Globus pallidus (tissue), 1 donor: ENCODE results near the gene PABPN1.
A peak's percentile ranks its signal among the peaks of the same experiment; 100 is the strongest.

Source experiments
- DNase-seq: peaks from one replicate; pipeline ENCODE4 v3.0.0-alpha.2; 2015; ENCODE audit warnings: low spot score

PABPN1 gene

DNA sequence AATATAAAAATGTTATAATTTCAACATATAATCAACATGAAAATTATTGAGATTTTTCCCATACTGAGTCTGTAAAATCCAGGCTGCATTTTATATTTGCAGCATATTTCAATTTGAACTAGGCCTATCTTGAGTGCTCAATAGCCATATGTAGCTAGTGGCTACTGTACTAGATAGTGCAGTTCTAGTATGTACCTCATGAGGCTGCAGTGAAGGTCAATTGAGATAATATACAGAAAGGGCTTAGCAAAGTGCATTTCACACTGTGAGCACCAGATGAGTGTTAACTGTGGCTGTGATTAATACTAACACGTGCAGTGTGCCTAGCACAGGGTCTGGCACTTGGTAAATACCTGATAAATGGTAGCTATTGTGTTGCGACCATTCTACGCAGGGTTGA is 36.8 kb downstream of the PABPN1 start:
- no peak for DNase-seq

DNA sequence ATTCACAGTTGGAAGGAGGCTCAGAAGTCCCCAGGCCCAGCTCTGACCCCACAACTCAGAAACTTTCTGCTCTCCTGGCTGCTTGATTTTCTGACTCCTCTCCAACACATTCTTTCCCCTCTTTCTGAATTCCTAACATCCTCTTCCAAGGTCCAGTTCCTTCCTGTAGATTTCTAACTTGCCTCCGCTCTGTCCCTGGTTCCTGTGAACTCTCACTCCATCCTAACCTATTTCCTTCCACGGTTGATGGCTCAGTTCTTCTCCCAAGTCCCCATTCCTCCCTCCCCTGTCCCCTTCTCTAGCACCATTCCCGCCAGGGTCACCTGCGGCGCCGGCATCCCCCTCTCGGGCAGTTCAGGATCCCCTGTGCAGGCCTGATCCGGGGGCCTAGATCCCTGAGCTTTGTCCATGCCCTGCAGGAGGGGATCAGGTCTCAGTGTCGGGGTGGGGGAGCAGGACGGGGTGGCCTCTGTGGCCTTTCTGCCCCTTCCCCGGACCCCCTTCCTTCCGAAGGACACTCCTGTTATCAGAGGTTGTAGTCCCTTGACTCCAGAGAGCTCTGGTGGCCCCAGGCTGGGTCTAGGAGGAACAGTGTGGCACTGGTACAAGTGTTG is 37.4 kb downstream of the PABPN1 start:
- DNase-seq = no peak

DNA sequence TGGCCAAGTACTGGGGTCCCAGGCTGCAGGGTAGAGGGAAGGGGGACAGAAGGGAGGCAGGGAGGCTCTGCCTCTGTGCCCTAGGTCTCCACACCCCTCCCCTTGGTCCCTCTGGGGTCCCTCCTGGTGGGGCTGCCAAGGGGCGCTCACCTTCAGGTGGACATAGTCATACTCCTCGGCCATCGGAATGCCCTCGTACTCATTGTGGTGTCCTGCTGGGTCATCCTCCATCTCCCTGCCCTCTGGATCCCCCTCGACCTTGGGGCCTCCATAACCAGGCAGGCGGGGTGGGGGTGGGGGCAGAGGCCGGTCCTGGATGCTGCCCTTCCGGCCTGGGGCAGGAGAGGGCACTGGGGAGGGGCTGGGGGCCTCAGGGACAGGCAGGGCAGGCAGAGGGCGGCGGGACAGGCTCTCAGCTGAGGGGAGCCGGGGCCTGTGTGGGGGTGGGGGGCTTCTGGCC is 37.9 kb downstream of the PABPN1 start:
- DNase-seq = no peak

DNA sequence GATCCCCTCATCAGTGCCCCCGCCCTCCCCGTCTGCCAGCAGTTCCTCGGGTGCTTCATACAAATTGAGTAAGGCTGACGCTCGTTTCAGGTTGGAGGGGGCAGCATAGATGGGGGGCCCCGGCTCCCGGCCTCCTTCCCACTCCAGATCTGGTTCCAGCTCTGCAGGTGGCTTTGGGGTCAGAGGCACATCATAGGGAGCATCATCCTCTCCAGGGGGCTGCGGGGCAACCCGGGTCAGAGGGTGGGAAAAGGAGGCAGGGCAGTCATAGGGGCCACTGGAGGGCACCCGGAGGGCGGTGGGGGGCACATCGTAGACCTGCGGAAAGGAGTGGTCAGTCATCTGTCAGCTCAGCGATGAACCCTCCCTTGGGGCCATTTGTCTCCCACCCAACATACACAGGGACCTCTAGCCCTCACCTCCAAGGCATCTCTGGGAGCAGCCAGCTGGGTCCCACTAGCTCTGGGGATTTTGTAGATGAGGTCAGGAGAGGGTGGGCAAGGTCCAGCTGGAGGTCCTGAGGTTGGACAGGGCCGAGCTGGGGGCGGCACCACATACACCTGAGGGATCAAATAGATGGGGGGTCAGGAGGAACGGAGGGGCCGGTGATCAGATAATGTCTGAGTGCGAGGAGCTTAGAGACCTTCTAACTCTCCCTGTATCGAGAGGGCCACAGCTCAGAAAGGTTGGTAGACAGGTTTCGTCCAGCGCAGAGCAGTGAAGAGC is 38.6 kb downstream of the PABPN1 start:
- DNase-seq = no peak

DNA sequence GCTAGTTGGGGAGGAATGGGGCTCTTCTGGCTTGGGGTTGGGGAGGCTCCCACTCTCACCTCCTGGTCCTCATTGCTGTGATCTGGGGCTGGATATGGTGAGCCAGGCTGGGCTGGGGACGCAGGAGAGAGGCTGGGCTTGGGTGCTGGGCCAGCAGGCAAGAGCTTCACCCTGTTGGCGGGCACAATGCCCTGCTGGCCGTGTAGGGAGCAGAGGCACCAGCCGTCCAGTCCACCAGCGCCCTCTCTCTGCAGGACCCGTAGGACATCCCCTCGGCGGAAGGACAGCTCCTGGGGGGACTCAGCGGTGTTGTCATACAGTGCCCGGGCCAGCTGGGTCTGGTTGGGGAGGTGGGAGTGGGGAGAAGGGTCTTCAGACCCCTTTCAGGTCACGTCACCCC is 39.2 kb downstream of the PABPN1 start:
- peak; percentile 89 for DNase-seq

DNA sequence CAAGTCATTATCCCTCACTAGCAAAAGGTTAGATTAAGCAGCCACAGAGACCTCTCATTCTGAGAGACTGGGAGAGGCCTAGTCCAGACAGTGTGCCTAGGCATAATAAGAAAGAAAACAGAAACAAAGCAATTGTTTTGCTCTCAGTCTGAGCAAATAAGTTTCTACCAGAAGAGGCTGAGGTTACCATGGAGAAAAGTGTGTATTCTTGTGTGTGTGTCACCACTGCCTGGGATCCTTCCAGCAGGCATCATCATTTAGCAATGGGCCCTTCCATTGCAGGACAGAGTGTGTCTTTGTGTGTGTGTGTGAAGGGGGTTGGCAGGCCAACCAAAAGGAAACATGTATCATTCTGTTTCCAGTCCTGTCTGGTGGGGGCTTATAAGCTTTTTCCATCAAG is 40.1 kb downstream of the PABPN1 start:
- peak; percentile 80 for DNase-seq

DNA sequence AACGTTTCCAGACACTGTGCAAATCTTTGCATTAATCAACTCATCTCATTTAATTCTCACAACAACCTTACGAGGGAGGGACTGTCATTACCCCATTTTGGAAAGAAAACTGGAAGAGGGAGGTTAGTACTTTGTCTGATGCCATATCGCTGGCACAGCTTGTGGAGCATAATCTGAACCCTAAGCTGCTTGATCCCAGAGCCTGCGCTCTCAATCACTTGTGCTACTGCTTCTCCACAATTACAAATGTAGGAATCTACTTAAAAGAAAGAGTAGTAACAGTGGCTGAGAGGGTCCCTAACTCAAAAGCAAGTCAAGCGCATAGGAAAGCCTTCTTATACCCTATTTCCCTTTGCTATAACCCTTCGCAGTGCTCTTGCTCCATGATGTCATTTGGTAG is 40.5 kb downstream of the PABPN1 start:
- DNase-seq = peak; percentile 44

DNA sequence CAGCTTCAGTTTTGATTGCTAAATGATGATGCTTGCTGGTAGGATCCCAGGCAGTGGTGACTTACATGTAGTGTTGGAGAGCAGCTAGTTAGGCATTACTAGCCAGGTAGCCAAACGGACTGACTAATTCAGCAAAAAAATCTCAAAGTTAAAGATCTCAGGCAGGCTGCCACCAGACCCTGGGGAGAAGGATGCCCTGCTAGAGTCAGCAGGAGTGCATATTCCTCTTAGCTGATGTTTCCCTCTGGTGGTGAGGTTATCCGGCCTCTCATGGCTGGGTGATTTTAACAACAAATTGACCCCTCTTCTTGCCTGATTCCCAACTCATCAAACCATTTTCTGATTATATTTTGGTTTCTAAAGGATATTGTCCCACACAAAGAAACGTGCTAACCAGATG is 40.9 kb downstream of the PABPN1 start:
- peak; percentile 41 for DNase-seq

DNA sequence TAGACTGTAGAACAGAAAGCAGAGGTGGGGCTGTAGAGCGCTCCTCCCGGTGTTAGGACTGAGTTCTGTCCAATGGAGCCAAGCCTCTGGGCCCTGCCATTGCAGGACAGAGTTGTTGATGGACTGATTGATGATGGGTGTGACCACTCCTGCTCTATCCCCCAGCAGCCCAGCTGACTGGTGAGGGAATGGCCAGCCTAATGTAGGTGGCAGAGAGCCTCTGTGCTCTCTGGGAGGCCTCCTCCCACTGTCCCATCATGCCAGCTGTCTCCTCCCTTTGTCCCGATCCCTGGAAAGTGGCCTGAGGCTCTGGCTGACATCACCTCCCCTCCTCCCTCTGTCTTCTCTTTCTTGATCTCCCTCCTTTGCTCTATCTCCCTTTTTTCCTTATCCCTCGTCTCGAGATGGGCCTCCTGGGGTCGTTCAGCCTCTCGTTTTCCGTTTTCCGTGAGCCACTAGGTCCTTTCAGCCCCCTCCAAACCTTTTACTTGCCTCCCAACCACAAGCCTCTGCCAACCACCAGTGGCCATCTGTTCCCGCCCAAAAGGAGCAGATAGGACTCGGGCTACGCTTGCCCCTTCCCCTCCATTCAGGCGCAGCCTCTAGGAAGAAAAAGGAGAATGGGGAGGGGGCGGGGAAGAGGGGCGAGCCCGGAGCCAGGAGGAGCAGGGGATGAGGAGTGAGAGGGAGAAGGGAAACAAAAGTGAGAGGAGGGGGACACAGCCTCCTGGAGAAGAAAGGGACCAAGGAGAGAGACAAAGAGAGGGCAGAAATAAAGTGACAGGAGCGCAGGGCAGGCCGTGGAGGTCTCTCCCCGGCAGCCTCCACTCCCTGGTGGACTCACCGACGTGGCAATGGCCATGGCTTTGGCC is 43.1 kb downstream of the PABPN1 start:
- peak; percentile 92 for DNase-seq

DNA sequence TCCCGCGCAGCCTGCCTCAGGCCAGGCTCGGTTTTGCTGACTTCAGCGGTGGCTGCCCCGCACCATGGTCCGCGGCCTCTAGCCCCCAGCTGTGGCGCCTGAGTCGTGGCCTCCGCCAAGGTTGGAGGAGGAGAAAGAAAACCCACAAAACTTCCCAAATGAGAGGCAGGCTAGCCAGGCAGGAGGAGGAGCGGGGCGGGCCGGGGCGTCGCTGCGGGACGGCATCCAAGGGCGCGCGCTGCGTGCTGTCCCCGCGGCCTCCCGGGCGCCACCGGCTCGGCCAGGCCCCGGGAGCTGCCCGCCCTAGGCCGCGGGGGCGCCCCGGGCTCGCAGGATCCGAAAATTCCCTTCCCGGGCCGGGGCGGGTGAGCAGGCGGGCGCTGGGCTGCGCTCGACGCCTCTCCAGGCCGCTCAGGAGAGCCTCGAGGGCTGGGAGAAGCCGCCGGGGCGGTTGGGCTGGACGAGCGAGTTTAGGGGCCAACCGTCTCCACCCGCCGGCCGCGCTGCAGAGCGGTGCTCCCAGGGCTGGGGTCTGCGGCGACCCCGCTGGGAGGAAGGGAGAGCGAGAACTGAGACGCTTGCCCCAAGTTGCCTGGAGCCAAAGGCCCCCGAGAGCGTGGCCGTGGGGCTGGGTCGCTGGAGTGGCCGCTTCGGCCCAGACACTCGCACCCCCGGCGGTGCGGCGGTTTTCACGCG is 43.9 kb downstream of the PABPN1 start, which contains the start of gene EFS:
Gene EFS, minus strand, starts transcription at position 137 of the 696 bp plus-strand sequence. CDS start 147 bp downstream, outside the sequence.
- DNase-seq = peak; percentile 67

DNA sequence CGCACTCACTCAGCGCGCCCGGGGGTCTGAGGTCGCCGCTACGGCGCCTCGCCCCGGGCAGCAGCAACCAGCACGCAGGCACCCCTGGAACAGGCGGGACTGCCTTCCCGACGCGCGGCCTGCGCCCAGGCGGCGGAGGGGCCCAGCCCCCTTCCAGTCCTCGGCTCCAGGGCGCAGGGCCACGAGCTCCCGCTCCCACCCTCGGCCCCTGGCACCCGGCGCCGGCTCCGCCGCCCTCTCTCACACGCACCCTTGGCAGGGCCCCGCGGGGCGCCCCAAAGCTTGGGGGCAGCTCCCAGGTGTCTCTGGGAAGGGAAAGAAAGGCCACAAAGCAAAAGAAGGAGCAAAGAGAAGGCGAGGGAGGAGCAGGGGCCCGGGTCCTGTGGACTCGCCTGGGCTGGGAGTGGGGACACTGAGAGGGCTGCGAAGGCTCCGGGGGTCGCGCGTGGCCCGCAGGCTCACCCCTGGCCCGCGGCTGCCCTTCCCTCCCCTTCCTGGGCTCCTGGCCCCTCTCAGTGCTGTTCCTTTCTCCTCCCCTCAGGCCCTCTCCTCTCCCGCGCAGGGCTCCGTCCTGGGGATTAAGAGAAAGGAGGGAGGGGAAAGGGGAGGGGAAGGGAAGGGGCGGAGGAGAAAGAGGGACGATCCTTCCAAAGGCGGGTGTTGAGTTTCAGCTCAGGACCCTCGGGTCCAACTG is 44.6 kb downstream of the PABPN1 start:
- peak; percentile 84 for DNase-seq

DNA sequence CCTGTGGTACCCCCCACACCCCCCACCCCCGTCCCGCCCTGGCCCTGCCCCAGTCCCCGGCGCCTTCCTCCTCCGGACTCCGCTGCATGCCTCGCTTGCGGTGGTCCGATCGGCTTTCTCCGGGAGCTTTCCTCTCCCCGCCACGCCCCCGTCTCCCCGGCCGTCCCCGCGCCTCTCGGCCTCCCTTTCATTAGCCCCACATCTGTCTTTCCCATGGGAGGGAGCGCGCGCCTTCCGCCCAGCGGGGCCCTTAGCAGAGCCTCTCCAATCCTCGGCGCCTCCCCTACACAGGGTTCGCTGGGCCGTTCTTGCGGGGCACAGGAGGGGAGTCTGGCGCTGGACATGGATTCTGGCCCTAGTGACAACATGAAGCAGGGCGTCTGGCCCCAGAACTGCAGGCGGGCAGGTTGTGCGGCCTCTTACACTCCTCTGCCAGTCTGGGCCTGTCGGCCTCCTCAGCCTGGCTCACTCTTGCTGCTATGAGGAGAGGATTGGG is 45.2 kb downstream of the PABPN1 start:
- DNase-seq = peak; percentile 84

DNA sequence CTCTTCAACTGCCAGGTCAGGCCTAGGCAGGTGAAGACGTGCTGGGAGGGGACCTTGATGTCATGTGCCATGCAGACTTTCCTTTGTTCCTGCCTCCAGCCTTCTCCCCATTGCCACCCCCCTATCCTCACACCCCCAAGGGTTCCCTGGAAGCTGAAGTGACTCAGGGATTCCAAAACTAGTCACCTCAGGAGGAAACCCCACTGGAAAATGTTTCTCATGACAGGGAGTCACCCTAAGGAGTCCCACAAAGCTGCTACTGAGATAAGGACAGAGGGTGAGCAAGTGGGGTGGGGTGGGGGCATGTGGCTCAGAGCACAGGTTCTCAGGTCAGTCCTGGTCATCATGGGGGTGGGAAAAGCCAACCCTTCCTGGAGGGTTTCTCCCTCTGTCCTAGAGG is 49.0 kb downstream of the PABPN1 start:
- no peak for DNase-seq

DNA sequence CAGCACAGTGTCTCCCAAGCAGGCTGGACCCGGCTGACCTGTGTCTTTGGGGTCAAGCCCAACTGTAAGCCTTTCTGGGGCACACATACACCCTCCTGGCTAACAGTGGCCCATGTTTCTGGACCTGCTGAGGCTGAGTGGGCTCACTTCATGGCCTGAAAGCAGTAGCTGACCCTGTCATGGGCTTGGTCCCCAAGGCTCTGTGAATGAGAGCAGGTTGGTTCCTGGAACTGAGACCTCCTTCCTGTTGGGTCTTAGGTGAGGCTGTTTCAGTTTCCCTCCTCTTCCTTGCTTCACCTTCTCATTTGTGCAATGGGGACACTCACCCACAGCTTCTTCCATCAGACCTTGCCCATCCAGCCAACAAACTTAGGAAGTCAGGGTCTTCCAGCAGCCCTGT is 50.6 kb downstream of the PABPN1 start:
- no peak for DNase-seq

DNA sequence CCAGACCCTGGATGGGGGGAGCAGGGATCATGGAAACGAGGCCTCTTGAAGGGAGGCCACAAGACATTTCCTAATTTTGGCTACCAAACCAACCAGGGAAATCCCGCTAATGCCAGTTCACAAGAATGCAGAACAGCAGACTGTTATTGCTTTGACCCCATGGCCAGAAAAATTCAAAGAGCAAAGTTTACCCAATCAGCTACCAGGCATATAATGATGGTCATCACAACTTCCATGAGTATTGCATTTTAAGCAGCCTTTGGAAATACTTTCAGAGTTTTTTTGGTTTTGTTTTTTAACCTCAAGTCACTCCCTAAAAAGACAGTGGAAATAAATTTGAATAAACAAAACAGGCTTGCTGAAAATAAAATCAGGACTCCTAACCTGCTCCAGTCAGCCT is 51.3 kb downstream of the PABPN1 start, which contains the start of gene IL25:
Gene IL25, plus strand, starts transcription at position 301 of the 400 bp plus-strand sequence.
- no peak for DNase-seq

DNA sequence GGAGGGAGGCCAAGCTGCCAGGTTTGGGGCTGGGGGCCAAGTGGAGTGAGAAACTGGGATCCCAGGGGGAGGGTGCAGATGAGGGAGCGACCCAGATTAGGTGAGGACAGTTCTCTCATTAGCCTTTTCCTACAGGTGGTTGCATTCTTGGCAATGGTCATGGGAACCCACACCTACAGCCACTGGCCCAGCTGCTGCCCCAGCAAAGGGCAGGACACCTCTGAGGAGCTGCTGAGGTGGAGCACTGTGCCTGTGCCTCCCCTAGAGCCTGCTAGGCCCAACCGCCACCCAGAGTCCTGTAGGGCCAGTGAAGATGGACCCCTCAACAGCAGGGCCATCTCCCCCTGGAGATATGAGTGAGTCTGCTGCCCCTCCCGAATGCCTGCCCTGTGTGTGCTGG is 51.8 kb downstream of the PABPN1 start:
- no peak for DNase-seq
